GM10266 (cell line): ENCODE results near the gene PFDN6.

ENCODE experiments used
- DNase-seq: peaks from one replicate; pipeline ENCODE4 v3.0.0; 2012; ENCODE audit errors: extremely low spot score
- CTCF ChIP-seq: IDR thresholded peaks from 2 replicates; pipeline ENCODE4 v1.5.1; 2012; ENCODE audit warnings: mild to moderate bottlenecking, low read depth; ENCODE audit not compliant: control insufficient read depth, insufficient read depth; ENCODE audit errors: missing control alignments

PFDN6 gene

GRCh38 chr6:33288921-33289783 is at the start of gene PFDN6, which contains the start of gene WDR46:
PFDN6 (plus strand) TSS chr6:33289601; CDS start chr6:33289857, 256 bp downstream.
WDR46 (minus strand) TSS chr6:33289239; CDS start chr6:33289170, 69 bp downstream.
- no peak for TF ChIP-seq CTCF
- peak; percentile 91 for DNase-seq

DNA sequence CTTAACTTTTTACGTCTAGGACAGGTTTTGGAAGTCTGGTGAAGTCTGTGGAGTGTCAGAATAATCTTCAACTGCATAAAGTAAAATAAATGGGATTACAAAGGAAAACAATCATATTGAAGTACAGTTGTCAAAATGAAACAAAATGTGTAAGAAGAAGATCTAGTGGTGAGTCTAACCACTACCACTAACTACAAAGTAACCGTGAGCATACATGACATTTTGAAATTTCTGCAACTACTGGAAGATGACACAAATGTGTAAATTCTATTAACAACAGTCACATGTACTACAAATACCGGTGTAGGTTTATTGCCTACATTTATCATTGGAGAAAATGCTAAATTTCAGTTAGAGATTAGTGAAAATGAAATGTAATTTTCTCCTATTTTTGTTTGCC is 47.4 kb upstream of the PFDN6 start:
- no peak for DNase-seq
- no peak for TF ChIP-seq CTCF

- no peak for TF ChIP-seq CTCF
- no peak for DNase-seq
Observed at GRCh38 chr6:33243476-33243875, 45.9 kb upstream of the PFDN6 start.

DNA sequence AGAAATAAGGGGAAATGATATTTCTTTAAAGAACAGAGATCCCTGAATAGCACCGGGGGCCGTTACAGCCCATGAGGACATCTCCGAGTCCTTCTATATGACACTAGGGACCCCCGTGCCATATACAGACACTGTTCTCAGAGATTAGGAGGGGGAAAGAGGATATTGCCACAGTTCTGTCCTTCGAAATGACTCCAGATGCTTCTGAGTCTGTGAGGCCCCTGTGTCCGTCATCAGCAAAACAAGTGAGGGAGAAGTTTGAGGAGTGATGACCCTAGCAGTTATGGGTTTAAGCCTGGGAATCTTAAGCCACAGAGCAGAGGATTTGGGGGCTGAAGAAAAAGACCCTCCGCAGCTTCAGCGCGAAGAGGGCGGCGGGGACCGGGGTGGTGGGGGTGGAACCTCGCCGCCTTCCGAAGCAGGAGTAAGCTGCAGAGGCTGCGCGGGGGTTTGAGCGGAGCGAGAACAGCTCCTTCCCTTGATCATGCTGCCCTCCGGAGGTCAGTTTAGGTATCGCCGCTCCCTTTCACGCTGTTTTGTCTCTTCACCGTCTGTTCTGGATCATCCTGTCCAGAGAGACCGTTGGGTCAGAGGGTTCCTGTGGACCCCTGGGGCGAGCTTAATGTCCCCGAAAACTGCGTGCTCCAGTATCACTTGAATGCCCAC is 41.3 kb upstream of the PFDN6 start:
- peak; percentile 64 for DNase-seq
- TF ChIP-seq CTCF = peak; percentile 98

- no peak for DNase-seq
- no peak for TF ChIP-seq CTCF
Observed at GRCh38 chr6:33248643-33248931, 40.8 kb upstream of the PFDN6 start.

DNA sequence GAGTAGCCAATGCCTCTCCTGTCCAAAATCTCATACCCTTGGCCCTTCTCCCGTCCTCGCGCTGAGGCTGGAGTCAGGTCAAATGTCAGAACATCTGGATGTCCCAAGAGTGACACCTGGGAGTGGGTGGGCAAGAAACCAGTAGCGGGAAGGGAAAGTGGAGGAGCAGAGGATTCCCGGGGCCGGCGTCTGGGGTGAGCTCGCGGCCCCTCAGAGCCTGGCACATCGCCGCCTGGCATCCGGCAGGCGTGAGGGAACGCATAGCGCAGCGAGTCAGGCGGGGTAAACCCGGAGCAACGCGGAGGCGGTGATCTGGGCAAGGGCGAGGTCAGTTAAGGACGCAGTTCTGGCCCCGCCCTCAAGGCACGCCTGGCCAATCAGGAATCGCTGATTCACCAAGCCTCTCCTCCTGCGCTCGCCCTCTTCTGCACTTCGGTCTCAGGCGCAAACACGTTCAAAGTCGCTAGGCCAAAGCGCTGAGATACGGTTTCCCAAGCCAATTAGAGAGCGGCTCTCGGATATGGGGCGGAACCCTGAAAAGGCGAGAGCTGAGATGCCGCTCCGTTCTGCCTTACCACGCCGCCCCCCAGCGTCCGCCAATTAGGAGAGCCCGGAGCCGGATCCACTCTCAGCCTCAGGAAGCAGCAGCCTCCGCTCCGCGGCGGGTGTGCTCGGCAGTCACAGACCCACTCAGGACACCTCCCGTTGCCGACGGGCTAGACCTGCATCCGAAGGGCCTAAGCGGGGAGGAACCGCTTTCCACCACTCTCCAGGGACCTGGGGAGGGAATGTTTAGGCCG is 40.3 kb upstream of the PFDN6 start:
- DNase-seq = peak; percentile 84
- TF ChIP-seq CTCF = no peak
